Suppressor macrophage (primary cell): ENCODE results near the gene ZNF790.
A peak's percentile ranks its signal among the peaks of the same experiment; 100 is the strongest.

Experiments
- DNase-seq, 4 experiments: peaks; one replicate each; pipeline ENCODE4 v3.0.0-alpha.2; 2020 to 2022
- total RNA-seq, 17 experiments: gene quantifications; one replicate each; lab custom pipeline; 2026; ENCODE audit warnings: mixed read lengths in 6 of 17, inconsistent platforms in 3 of 17; lab: John Stamatoyannopoulos, UW

Gene ZNF790
- total RNA-seq: 0.82 to 8.6 (median 4.8) reads per million in 17 experiments

- peak; percentile 83 to 92 (median 92) for DNase-seq
Observed at GRCh38 chr19:36837906-36838783, at the start of gene ZNF790. Gene ZNF790, minus strand, starts transcription at chr19:36838387. Its CDS starts 12,768 bp downstream, at chr19:36825619.

- no peak for DNase-seq
Observed at GRCh38 chr19:36876993-36877938, 39.1 kb upstream of the ZNF790 start.

- no peak for DNase-seq
Observed at GRCh38 chr19:36851898-36852297, 13.7 kb upstream of the ZNF790 start.

GRCh38 chr19:36850559-36851442 lies 12.6 kb upstream of the ZNF790 start, which contains the start of gene ZNF345:
Gene ZNF345, plus strand, starts transcription at chr19:36850876. Its CDS starts 25,955 bp downstream, at chr19:36876831.
- DNase-seq: peak; percentile 89 to 96 (median 94)

- peak; percentile 90 to 95 (median 94) for DNase-seq
Observed at GRCh38 chr19:36849701-36850558, 11.7 kb upstream of the ZNF790 start.

- no peak for DNase-seq
Observed at GRCh38 chr19:36847968-36848367, 9.8 kb upstream of the ZNF790 start.

GRCh38 chr19:36838784-36839324 lies 667 bp upstream of the ZNF790 start:
- no peak for DNase-seq

GRCh38 chr19:36837176-36837905 lies 846 bp downstream of the ZNF790 start:
- no peak for DNase-seq

GRCh38 chr19:36833430-36833829 lies 4.8 kb downstream of the ZNF790 start:
- DNase-seq: no peak

GRCh38 chr19:36821758-36822157 lies 16.4 kb downstream of the ZNF790 start:
- no peak for DNase-seq

GRCh38 chr19:36819130-36819630 lies 19.0 kb downstream of the ZNF790 start:
- peak in 1 of 4 experiments; percentile 3 for DNase-seq

- DNase-seq: no peak
Observed at GRCh38 chr19:36807029-36807428, 31.2 kb downstream of the ZNF790 start.

- no peak for DNase-seq
Observed at GRCh38 chr19:36805364-36805763, 32.8 kb downstream of the ZNF790 start.

- no peak for DNase-seq
Observed at GRCh38 chr19:36797786-36798108, 40.4 kb downstream of the ZNF790 start.

- no peak for DNase-seq
Observed at GRCh38 chr19:36796714-36796992, 41.5 kb downstream of the ZNF790 start.

- DNase-seq: peak in 1 of 4 experiments; percentile 20
Observed at GRCh38 chr19:36791420-36792141, 46.6 kb downstream of the ZNF790 start.

- DNase-seq: no peak
Observed at GRCh38 chr19:36775768-36776167, 62.4 kb downstream of the ZNF790 start.

- no peak for DNase-seq
Observed at GRCh38 chr19:36773223-36773579, 65.0 kb downstream of the ZNF790 start.
